SK-N-SH (cell line): Measurements from ENCODE around the gene PALM3. TPM values are rescaled to one million over a fixed set of nuclear protein-coding genes. Genes with fewer than 3 reads are reported as not detected.

ENCODE experiments used
- CTCF ChIA-PET: fragments of 300-600, 350-600 bp; formaldehyde crosslinking; extraction: SDS; loops from one replicate; lab custom pipeline; 2021; lab: Yijun Ruan, JAX
- POLR2A ChIA-PET: fragments of 350-600 bp; sonication (Branson Sonifier 250); formaldehyde crosslinking; extraction: SDS; loops from one replicate; lab custom pipeline; 2020; ENCODE audit warnings: antibody characterized with exemption, inconsistent platforms; lab: Yijun Ruan, JAX
- DNase-seq: peaks from one replicate; pipeline ENCODE4 v3.0.0; 2012
- H2AFZ ChIP-seq: fragments of 200-600 bp; sonication (generic); 2 replicates; pipeline ENCODE4 v1.8.1; 2016; ENCODE audit warnings: antibody characterized with exemption, mild to moderate bottlenecking, low read depth
- H3F3A ChIP-seq: fragments of 200-600 bp; sonication (generic); replicated peaks from 2 replicates; pipeline ENCODE3; 2016; ENCODE audit warnings: antibody characterized with exemption, mild to moderate bottlenecking; ENCODE audit not compliant: insufficient read depth
- H3K27ac ChIP-seq, 2 experiments: fragments of 200-500 bp in 1 of 2; fragments of 200-600 bp in 1 of 2; sonication (Bioruptor generic) in 1 of 2; sonication (generic), shearing (Covaris generic) in 1 of 2; 2 replicates each; pipeline versions ENCODE4 v1.5.1 to v1.6.1; 2014 to 2016; ENCODE audit warnings: low read depth in 2 of 2, inconsistent platforms in 1 of 2, low read length in 1 of 2, mild to moderate bottlenecking in 1 of 2, mixed read lengths in 1 of 2
- H3K27me3 ChIP-seq: fragments of 200-600 bp; sonication (generic), shearing (Covaris generic); 2 replicates; pipeline ENCODE4 v1.6.1; 2016; ENCODE audit warnings: mixed run types; ENCODE audit not compliant: insufficient read depth
- H3K36me3 ChIP-seq, 2 experiments: fragments of 200-500 bp in 1 of 2; fragments of 200-600 bp in 1 of 2; sonication (Bioruptor generic) in 1 of 2; sonication (generic) in 1 of 2; replicated peaks in 1 of 2; 2 replicates each; pipeline versions ENCODE3 to v1.5.1; 2014 to 2016; ENCODE audit warnings: low read length in 1 of 2, mild to moderate bottlenecking in 1 of 2; ENCODE audit not compliant: insufficient read depth in 2 of 2, control insufficient read depth in 1 of 2
- H3K4me1 ChIP-seq, 2 experiments: fragments of 200-500 bp in 1 of 2; fragments of 200-600 bp in 1 of 2; sonication (Bioruptor generic) in 1 of 2; sonication (generic), shearing (Covaris generic) in 1 of 2; 2 replicates each; pipeline versions ENCODE4 v1.5.1 to v1.6.1; 2014 to 2016; ENCODE audit warnings: low read depth in 1 of 2, low read length in 1 of 2, mixed run types in 1 of 2; ENCODE audit not compliant: insufficient read depth in 2 of 2, control insufficient read depth in 1 of 2
- H3K4me2 ChIP-seq: fragments of 200-600 bp; sonication (generic), shearing (Covaris generic); 2 replicates; pipeline ENCODE4 v1.6.1; 2017; ENCODE audit warnings: mixed run types
- H3K4me3 ChIP-seq, 2 experiments: fragments of 200-500 bp in 1 of 2; fragments of 200-600 bp in 1 of 2; sonication (Bioruptor generic) in 1 of 2; sonication (generic), shearing (Covaris generic) in 1 of 2; 2 replicates each; pipeline versions ENCODE4 v1.5.1 to v1.8.1; 2014 to 2016; ENCODE audit warnings: low read depth in 2 of 2, inconsistent platforms in 1 of 2, low read length in 1 of 2, mild to moderate bottlenecking in 1 of 2, mixed read lengths in 1 of 2, moderate library complexity in 1 of 2
- H3K79me2 ChIP-seq: fragments of 200-600 bp; sonication (generic); 2 replicates; pipeline ENCODE4 v1.8.1; 2017; ENCODE audit warnings: mild to moderate bottlenecking; ENCODE audit not compliant: insufficient read depth
- H3K9ac ChIP-seq: fragments of 200-600 bp; sonication (generic); 2 replicates; pipeline ENCODE4 v1.6.1; 2017; ENCODE audit warnings: mixed run types
- H3K9me2 ChIP-seq: fragments of 200-600 bp; sonication (generic); 2 replicates; pipeline ENCODE4 v1.6.1; 2017; ENCODE audit warnings: mixed run types
- H3K9me3 ChIP-seq: fragments of 200-600 bp; sonication (generic); 2 replicates; pipeline ENCODE4 v1.6.1; 2017; ENCODE audit warnings: mixed run types, mild to moderate bottlenecking, moderate library complexity
- H4K20me1 ChIP-seq: fragments of 200-600 bp; sonication (generic); 2 replicates; pipeline ENCODE4 v1.6.1; 2017; ENCODE audit warnings: mild to moderate bottlenecking, mixed run types; ENCODE audit not compliant: insufficient read depth
- RAD21 ChIP-seq: IDR thresholded peaks from 2 replicates; pipeline ENCODE4 v1.6.1; 2012; ENCODE audit warnings: mild to moderate bottlenecking, low read length
- REST ChIP-seq: IDR thresholded peaks from 2 replicates; pipeline ENCODE4 v1.6.1; 2012; ENCODE audit warnings: mild to moderate bottlenecking, low read depth, low read length, moderate library complexity
- SMC3 ChIP-seq: IDR thresholded peaks from 2 replicates; pipeline ENCODE4 v1.6.1; 2012; ENCODE audit warnings: low read depth, low read length, improper control_type of control experiment
- YY1 ChIP-seq: IDR thresholded peaks from 2 replicates; pipeline ENCODE4 v1.4.0; 2012; ENCODE audit warnings: low read depth, mild to moderate bottlenecking
- WGBS: methylation state at CpG from one replicate; pipeline ENCODE4 v1.1.6; 2017; ENCODE audit warnings: low lambda C conversion rate; 5-methylcytosine and 5-hydroxymethylcytosine counted together
- polyA plus RNA-seq, 3 experiments: library from polyadenylated mRNA; depleted of rRNA; stranded (reverse); fragments of >200 nt; gene quantifications; 2 replicates each; pipeline ENCODE4 v1.2.3, GENCODE V29; 2012
- TF ChIP-seq, protein P1 (sequence below): IDR thresholded peaks from 2 replicates; pipeline ENCODE4 v1.4.0; 2012; ENCODE audit warnings: low read depth

PALM3 gene
- polyA plus RNA-seq, 1 of the 3 experiments (the other 2 are of a cell fraction): 5.5 TPM

- Histone ChIP-seq H3K4me1 (no peaks in the 10 kb centered on the region), H3K4me2 (no peak overlapping the region), H4K20me1 (no peaks in the 10 kb centered on the region), H3K9ac (no peak overlapping the region), H3K79me2 (no peaks in the 10 kb centered on the region), H3K9me2 (no peaks in the 10 kb centered on the region), H3K27ac (no peak overlapping the region), H3K27me3 (no peaks in the 10 kb centered on the region), H3K4me3 (no peak overlapping the region), H3K9me3 (no peaks in the 10 kb centered on the region), H2AFZ (no peak overlapping the region), H3F3A (no peaks in the 10 kb centered on the region), H3K36me3 (peaks cover 7 to 20% of the 10 kb centered on the region in 2 experiments)
- 95% methylated on average over 3 of the region's 6 CpGs for WGBS
- ChIA-PET POLR2A (no interaction called here), CTCF (interaction anchor here (1.2 to 1.8 kb wide), 3 partner anchors 13 to 46 kb away, joined by 3 to 9 read pairs (median 5); no protein-coding TSS in a partner anchor)
- no peak for DNase-seq
- TF ChIP-seq REST: no peak
- TF ChIP-seq RAD21: no peak
- TF ChIP-seq YY1: no peak
- no peak for TF ChIP-seq SMC3
Measured at GRCh38 chr19:14101003-14101545, 39.2 kb upstream of the PALM3 start.

- Histone ChIP-seq H3K27me3 (no peaks in the 10 kb centered on the region), H3K9me3 (peaks cover 8% of the 10 kb centered on the region; the same call in 1 of the 2 replicates), H3K79me2 (no peaks in the 10 kb centered on the region), H2AFZ (no peak overlapping the region), H3F3A (peaks cover 4% of the 10 kb centered on the region), H4K20me1 (no peaks in the 10 kb centered on the region), H3K4me1 (no peaks in the 10 kb centered on the region), H3K36me3 (peaks cover 11 to 15% of the 10 kb centered on the region in 2 experiments), H3K9ac (no peak overlapping the region), H3K27ac (no peak overlapping the region), H3K4me3 (no peak overlapping the region), H3K9me2 (no peaks in the 10 kb centered on the region), H3K4me2 (no peak overlapping the region)
- TF ChIP-seq, protein P1, sequence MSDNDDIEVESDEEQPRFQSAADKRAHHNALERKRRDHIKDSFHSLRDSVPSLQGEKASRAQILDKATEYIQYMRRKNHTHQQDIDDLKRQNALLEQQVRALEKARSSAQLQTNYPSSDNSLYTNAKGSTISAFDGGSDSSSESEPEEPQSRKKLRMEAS: no peak
- TF ChIP-seq SMC3: peak; percentile 19; the same call in 1 of the 2 replicates
- no peak for TF ChIP-seq YY1
- WGBS: 93% methylated on average over 13 of the region's 21 CpGs
- ChIA-PET CTCF (no interaction called here), POLR2A (no interaction called here)
- DNase-seq: no peak
Measured at GRCh38 chr19:14097532-14098151, 35.8 kb upstream of the PALM3 start.
